Mucosa of rectum (tissue), 2 donors: ENCODE measurements around the gene RBM4B.

Experiments
- H3K27ac ChIP-seq, 2 donors: one replicate each; pipeline ENCODE4 v1.7.0; 2013; ENCODE audit warnings: inconsistent platforms in 2 of 2, low read depth in 2 of 2, low read length in 2 of 2
- H3K27me3 ChIP-seq, 2 donors: one replicate each; pipeline ENCODE4 v1.7.0; 2013; ENCODE audit warnings: low read length in 2 of 2; ENCODE audit not compliant: control insufficient read depth in 2 of 2, insufficient read depth in 2 of 2
- H3K36me3 ChIP-seq, 2 donors: one replicate each; pipeline ENCODE4 v1.7.0; 2013; ENCODE audit warnings: low read length in 2 of 2; ENCODE audit not compliant: control insufficient read depth in 2 of 2, insufficient read depth in 2 of 2
- H3K4me1 ChIP-seq, 2 donors: one replicate each; pipeline ENCODE4 v1.7.0; 2013; ENCODE audit warnings: low read length in 2 of 2, mild to moderate bottlenecking in 1 of 2; ENCODE audit not compliant: control insufficient read depth in 2 of 2, insufficient read depth in 2 of 2
- H3K4me3 ChIP-seq, 2 donors: one replicate each; pipeline ENCODE4 v1.7.0; 2013; ENCODE audit warnings: low read length in 2 of 2
- H3K9ac ChIP-seq, 2 donors: one replicate each; pipeline ENCODE4 v1.7.0; 2013; ENCODE audit warnings: low read length in 2 of 2, low read depth in 1 of 2, mild to moderate bottlenecking in 1 of 2
- H3K9me3 ChIP-seq, 2 donors: one replicate each; pipeline ENCODE4 v1.7.0; 2013; ENCODE audit warnings: low read length in 2 of 2; ENCODE audit not compliant: control insufficient read depth in 2 of 2
- donor health status: healthy.
- donor health status: Normal muscosa, but diverticular disease.

Gene RBM4B

DNA sequence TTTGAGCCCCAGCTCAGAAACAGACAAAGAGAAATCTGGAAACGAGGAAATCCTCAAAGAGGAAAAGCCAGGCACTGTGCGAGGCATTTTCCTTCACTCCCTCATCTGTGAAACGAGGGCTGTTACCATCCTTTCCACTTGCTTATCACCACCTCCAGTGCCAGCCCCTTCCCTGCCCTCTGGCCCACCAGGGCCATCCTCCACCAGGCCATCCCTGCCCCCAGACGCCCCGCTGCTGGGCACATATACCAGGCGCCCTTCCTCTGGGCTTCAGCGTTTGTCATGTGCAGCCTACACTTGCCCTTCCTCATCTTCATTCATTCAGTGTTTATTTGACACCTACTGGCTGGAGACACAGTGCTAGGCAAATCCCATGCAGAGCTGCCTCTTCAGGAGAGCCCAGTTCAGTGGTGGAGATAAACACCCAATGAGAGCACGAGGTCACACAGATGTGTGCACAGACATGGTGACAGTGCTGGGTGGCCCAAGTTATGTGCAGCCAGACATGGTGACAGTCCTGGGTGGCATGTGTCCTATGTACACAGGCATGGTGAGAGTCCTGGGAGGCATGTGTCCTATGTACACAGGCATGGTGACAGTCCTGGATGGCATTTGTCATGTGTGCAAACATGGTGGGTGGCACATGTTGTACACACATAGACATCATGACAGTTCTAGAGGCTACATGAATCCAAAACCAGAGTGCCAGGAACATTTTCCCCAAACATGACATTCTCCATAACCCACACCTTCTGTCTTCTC is 41.6 kb upstream of the RBM4B start:
- Histone ChIP-seq H3K4me3 (no peak overlapping the region), H3K36me3 (no peaks in the 10 kb centered on the region)

DNA sequence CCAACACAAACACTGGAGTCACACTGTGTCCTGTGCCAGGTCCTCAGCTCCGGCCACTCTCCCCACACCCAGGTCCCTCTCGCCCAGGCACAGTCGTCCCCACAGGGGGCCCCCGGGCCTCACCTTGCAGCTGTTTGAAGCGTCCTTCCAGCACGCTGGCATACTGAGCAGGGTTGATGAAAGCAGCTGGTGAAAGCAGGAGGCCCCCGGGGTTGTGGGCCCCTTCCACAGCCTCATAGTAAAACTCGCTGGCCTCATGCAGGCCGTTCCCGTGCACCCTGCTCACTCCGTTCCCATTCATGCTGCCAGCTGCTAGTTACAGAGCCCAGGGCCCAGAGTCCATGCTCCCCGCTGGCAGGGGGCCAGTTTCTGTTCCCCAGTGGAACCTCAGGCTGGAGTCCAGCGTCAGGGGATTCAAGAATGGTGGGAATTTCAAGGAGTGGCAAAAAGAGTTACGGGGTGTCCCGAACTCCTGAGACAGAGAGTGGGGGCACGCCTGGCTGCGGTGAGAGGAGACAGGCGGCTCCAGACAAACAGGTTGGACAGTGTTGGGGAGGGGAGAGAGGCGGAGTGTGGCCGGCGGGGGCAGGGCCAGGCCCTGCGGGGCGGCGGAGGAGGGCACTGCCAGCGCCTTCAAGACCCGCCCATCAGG is 40.8 kb upstream of the RBM4B start:
- Histone ChIP-seq H3K9ac (peak overlapping the region in 1 of 2 donors; percentile 38), H3K9me3 (no peaks in the 10 kb centered on the region), H3K36me3 (no peaks in the 10 kb centered on the region), H3K4me1 (peaks cover 8 to 9% of the 10 kb centered on the region in 2 donors), H3K27me3 (no peaks in the 10 kb centered on the region), H3K27ac (no peak overlapping the region), H3K4me3 (peak overlapping the region; percentile 15 to 44)

More for the DNA sequence above, 41.6 kb upstream of the RBM4B start:
- Histone ChIP-seq H3K9me3 (no peaks in the 10 kb centered on the region), H3K27ac (no peak overlapping the region), H3K4me1 (peaks cover 8 to 9% of the 10 kb centered on the region in 2 donors), H3K9ac (no peak overlapping the region), H3K27me3 (no peaks in the 10 kb centered on the region)

DNA sequence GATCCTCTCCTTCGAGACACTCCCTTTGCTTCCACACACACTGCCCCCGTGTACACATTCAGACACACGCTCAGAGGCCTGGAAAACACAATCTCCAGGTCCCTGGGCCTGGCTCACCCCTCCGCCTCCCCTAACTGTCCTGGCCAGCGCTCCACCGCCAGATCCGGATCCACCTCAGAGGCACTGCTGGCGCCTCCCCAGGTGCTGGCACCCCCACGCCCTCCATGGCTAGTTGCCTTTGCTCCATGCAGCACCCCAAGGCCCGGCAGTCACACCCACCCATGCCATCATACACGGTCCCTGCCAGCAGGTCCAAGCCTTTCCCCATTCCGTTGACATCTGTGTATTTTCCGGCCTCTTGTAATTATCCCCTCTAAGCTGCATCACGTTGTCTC is 40.2 kb upstream of the RBM4B start:
- Histone ChIP-seq H3K9me3 (no peaks in the 10 kb centered on the region), H3K27ac (no peak overlapping the region), H3K4me1 (peaks cover 8 to 9% of the 10 kb centered on the region in 2 donors), H3K9ac (no peak overlapping the region), H3K27me3 (no peaks in the 10 kb centered on the region), H3K4me3 (no peak overlapping the region), H3K36me3 (no peaks in the 10 kb centered on the region)

DNA sequence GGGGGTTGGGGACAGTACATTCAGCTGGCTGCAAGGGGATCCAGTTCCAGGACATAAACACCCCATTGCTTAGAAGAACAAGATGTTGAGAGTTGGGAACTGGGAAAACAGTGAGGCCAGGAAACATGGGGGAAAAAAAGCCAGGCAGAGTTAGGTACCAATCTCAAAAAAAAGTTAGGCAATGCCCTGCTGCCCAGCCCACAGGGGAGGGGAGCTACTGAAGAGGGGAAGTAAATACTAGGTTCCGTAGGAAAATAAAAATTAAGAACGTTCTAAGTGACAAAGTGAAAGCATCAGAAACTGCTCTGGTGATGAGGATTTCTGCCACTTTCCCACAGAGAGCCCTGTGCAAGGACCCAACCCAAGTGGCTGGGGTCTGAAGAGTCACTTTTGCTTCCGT is 39.3 kb upstream of the RBM4B start:
- Histone ChIP-seq H3K9me3 (no peaks in the 10 kb centered on the region), H3K36me3 (no peaks in the 10 kb centered on the region), H3K4me3 (no peak overlapping the region), H3K27ac (no peak overlapping the region), H3K9ac (no peak overlapping the region), H3K27me3 (no peaks in the 10 kb centered on the region), H3K4me1 (peaks cover 8 to 9% of the 10 kb centered on the region in 2 donors)

DNA sequence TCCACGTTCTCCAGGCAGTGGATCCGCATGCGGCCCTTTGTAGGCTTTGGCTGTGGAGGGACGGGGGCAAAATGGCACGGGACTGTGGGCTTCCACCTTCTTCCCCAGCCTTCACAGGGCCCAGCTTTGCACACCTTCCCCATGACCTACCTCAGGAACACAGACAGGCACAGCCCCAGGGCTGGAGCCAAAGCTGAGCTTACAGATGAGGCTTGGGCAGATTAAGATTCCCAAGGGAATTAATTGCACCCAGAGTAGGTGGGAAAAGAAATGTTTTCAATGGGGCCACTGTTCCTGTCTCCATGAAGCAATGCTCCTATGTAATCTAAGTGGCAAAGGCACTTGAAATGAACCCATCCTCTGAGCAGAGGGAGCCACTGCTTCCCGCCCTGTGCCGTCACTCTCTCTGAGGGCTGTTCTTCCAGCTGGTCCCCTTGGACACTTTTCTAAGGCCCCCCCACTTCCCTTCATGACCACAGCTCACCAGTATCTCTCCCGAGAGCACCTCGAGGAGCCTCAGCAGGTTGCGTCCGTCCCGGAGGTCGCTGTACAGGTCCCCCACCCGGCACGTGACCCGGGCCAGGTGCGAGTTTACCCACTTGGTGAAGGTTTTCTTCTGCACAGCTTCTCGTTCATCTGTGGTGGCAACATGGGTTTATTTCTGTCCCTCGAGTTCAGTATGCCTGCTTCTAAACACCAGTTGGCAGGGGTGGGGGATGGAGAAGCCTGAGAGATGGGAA is 37.8 kb upstream of the RBM4B start:
- H3K9ac ChIP-seq, result no peak overlapping the region
- peaks cover 5 to 9% of the 10 kb centered on the region in 2 donors for H3K4me1 ChIP-seq
- no peak overlapping the region for H3K4me3 ChIP-seq
- no peaks in the 10 kb centered on the region for H3K9me3 ChIP-seq
- H3K27ac ChIP-seq, result no peak overlapping the region
- no peaks in the 10 kb centered on the region for H3K27me3 ChIP-seq
- no peaks in the 10 kb centered on the region for H3K36me3 ChIP-seq

DNA sequence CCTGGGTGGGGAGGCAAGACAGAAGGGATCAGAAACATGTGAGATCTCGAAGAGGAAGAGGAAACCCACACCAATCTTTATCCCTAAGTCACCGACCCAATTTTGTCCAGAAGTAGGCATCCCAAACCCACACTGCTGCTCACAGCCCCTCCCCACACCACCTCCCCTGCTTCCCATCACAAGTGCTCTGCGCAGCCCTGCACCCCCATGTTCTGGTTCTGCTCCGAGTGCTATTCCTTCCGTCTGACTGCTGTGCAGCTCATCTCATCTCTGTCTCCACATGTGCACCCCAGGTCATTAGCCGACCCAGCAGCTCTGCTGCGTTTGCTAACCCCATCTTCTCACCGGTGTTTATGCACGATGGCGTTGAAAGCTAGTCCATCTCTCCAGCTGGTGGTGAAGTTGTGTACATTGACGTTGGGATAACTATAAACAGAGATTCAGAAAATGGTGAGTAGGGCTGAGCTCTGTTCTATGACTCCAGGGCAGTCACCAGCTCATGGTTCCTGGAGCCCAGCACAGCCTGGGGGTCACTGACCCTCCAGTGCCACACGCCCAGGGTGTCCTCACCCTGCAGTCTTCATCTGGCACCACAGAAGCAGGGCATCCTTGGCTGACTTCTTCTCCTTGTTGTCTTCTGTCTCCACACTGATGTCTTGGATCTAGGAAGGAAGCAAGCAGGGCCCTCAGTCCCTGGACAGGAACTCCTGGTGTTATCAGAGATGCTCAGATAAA is 36.2 kb upstream of the RBM4B start:
- Histone ChIP-seq H3K27ac (no peak overlapping the region), H3K27me3 (no peaks in the 10 kb centered on the region), H3K9me3 (no peaks in the 10 kb centered on the region), H3K9ac (no peak overlapping the region), H3K4me1 (peaks cover 0 to 5% of the 10 kb centered on the region in 2 donors), H3K4me3 (no peak overlapping the region), H3K36me3 (no peaks in the 10 kb centered on the region)

DNA sequence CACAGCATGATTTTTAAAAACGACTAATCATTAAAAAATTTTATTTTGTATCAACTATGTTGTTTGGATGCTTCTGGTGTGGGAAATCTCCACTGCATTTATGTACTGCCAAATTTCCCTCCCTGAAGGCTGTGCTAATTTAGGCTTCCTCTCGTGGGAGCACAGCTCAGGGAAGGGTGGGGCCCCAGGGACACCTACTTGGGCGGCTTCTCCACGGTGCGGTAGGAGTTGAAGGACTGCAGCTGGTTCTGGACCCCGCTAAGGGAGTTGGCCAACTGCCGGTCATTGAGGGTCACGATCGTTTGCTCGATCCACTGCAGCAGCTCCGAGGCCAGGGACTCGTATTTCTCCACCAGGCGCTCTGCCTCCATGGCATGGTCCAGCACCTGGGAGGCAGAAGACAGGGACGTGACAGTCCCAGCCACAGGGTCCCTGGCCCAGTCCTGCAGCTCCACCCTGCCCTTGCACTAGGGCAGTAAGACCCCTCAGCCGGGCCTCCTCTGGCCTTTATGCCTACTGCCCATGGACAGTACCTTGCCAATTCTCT is 32.8 kb upstream of the RBM4B start:
- Histone ChIP-seq H3K27me3 (no peaks in the 10 kb centered on the region), H3K36me3 (no peaks in the 10 kb centered on the region)

DNA sequence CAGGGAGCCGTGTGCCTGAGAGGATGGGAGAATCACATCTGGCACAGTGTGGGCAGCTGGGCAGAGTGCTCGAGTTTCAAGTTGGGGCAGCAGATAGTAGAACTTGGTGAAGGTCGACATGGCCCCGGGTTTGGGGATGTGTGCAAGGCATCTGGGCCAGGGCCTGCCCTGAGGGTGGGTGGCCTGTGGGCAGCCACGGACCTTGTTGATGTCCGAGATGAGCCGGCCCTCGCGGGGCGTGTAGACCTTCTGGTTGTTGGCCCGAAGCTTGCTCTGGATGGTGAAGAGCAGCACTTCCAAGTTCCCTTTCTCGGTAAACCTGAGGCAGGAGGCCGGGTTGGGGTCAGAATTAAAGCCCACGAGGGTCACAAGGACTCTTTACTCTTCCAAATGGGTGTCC is 31.0 kb upstream of the RBM4B start:
- Histone ChIP-seq H3K27me3 (no peaks in the 10 kb centered on the region), H3K9me3 (no peaks in the 10 kb centered on the region), H3K27ac (no peak overlapping the region), H3K4me1 (no peaks in the 10 kb centered on the region), H3K4me3 (no peak overlapping the region), H3K36me3 (no peaks in the 10 kb centered on the region), H3K9ac (no peak overlapping the region)

More for the DNA sequence above, 32.8 kb upstream of the RBM4B start:
- Histone ChIP-seq H3K4me3 (no peak overlapping the region), H3K4me1 (no peaks in the 10 kb centered on the region), H3K9me3 (no peaks in the 10 kb centered on the region), H3K27ac (no peak overlapping the region), H3K9ac (no peak overlapping the region)

DNA sequence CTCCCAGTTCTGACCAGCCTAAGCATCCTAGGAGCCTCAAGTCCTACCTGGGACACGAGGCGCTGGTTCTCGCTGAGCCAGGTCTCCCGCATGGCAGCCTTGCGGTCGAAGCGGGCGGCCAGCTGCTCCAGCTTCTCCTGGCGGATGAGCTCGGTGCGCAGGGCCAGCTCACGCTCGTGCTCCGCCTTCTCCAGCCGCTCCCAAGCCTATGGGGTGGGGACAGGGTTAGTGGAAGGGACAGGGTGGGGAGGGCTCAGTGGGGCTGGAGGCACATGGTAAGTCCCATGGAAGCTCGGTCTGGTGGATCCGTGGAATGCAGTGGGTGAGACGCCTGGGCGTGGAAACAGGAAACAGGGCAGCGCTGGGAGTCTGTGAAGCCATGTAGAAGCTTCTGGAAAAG is 30.4 kb upstream of the RBM4B start:
- no peak overlapping the region for H3K27ac ChIP-seq
- H3K36me3 ChIP-seq, result no peaks in the 10 kb centered on the region
- no peaks in the 10 kb centered on the region for H3K4me1 ChIP-seq
- H3K9me3 ChIP-seq, result no peaks in the 10 kb centered on the region
- no peaks in the 10 kb centered on the region for H3K27me3 ChIP-seq
- no peak overlapping the region for H3K9ac ChIP-seq
- H3K4me3 ChIP-seq, result no peak overlapping the region
